Stimulated activated CD4-positive, alpha-beta T cell treated with anti-CD3 and anti-CD28 coated beads, Interleukin-4, amount 100 ng/mL, for 48 hours (primary cell): ENCODE data around the gene ASL.
"Not testable (repeated sequence)": the region's sequence is repeated elsewhere in the genome, so short reads cannot be mapped to it uniquely, and the experiment has no call there.

Experiments
- DNase-seq, 2 donors: peaks; one replicate each; pipeline ENCODE4 v3.0.0-alpha.2; 2020; ENCODE audit warnings: low read depth in 2 of 2

The ASL gene

DNA sequence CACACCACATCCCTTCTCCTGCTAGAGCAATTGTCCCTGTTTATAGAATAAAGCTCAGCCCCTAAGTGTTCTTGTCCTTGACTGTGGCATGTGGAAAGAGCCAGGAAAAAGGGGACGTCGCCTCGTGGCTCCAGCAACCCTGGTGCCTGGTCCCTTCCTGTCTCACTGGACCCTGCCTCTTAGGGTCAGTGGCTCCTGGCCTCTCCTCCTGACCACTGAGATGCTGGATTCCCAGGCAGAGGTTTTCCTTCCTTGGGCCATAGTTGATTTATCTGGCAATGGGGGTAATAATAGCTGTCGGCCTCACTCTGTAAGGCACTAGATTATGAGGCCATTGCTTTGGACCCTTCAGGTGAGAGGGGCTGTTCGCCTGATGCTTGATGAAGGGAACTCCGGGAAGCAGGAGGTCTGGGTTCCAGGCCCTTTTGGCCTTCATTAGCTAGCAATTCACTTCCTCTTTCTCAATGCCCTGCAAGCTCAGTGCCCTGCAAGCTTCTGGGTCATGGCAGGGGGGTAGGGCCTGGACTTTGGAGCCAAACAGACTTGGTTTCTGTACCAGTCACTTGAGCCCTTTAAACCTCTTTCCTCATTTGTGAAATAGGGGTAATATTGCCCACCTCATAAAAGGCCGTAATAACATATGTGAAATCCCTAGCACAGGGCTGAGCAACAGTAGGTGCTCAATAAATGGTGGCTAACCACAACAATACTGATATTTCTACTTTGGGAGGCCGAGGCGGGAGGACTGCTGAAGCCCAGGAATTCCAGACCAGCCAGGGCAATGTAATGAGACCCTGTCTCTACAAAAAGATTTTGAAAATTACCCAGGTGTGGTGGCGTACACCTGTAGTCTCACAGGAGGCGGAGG, 1.1 kb downstream of the ASL start:
- no peak for DNase-seq

GRCh38 chr7:66078067-66078466, 2.4 kb downstream of the ASL start:
- DNase-seq, result no peak

DNA sequence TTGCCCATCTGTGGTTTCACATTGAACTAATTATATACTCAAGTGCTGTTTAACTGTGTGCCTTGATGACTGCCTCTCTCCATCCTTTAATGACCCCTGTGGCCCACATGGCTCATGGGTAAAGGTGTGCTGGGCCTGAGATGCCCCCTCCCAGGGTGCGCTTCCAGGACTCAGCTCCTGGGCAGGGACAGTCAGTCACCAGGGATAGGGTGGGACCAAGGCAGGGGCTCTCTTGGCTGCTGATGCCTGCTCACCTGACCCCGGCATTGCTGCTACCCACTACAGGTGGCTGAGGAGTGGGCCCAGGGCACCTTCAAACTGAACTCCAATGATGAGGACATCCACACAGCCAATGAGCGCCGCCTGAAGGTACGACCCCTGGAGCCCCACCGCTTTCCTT, 6.5 kb downstream of the ASL start:
- no peak for DNase-seq

DNA sequence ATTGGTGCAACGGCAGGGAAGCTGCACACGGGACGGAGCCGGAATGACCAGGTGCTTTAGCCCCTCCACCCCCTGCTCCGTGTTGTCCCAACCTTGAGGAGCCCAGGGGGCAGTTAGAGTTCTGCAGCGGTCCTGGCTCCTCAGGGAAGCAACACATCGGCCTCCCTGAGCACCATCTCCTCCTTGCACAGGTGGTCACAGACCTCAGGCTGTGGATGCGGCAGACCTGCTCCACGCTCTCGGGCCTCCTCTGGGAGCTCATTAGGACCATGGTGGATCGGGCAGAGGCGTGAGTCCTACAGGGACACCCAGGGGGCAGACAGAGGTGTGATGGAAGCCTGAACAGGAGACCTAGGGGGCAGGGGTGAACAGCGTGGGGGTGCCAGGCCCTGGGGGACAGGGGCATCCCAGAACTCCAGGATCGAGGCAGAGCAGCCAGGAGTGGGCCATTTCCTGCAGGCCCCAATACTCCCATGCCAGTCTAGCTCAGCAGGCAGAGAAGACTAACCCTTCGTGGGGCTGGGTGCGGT, 7.3 kb downstream of the ASL start:
- no peak for DNase-seq

- DNase-seq, result no peak
Measured at GRCh38 chr7:66083677-66084076, 8.1 kb downstream of the ASL start.

DNA sequence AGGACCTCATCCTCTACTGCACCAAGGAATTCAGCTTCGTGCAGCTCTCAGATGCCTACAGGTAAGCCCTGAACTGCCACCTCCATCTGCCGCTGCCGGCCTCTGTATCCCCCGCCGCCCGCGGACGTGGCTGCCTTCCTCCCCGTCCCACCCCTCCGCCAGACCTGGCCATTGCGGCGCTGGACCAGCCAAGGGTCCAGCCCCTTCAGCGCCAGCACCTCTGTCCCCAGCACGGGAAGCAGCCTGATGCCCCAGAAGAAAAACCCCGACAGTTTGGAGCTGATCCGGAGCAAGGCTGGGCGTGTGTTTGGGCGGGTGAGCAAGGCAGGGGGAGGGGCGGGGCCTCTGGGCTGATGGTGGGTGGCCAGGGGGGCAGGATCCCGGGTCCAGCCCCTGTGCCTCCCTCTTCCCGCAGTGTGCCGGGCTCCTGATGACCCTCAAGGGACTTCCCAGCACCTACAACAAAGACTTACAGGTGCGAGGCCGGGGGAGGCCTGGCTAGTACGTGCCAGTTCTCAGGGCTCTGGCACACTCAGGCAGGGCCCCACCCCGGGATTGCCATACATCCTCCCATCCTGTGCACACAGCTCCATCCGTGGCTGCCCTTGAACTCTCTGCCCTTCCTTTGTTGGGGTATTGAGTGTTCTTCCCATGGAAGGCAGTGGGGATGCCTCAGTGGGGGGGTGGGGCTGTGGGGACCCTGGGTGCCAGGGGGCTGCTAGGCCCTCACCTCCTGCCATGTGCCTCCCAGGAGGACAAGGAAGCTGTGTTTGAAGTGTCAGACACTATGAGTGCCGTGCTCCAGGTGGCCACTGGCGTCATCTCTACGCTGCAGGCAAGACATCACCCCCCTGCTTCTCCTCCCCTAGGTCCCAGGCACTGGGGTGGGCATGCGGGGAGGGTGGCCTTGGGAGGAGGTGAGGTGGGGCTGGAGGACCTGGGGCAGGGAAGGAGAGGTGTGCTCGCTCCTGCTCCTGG, 13.5 kb downstream of the ASL start:
- no peak for DNase-seq

- no peak for DNase-seq
Measured at GRCh38 chr7:66092654-66093053, 17.0 kb downstream of the ASL start.

DNA sequence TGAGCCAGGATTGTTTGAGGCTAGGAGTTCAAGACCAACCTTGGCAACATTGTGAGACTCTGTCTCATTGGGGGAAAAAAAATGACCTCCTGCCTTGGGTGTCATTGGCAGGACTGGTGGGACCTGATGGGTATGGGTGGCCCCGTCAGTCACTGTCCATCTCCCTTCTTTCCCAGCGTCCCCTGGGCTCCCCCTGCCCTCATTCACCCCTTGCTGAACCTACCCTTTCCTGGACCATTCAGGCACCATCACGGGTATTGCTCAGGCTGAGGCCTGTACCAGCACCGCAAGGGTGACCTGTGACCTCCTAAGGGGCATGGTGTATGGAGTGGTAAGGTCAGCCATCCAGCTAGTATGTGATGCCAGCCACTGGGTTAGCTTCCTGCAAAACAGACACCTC, 19.4 kb downstream of the ASL start:
- DNase-seq, result no peak

- DNase-seq, result no peak
Measured at GRCh38 chr7:66099232-66099550, 23.6 kb downstream of the ASL start.

DNA sequence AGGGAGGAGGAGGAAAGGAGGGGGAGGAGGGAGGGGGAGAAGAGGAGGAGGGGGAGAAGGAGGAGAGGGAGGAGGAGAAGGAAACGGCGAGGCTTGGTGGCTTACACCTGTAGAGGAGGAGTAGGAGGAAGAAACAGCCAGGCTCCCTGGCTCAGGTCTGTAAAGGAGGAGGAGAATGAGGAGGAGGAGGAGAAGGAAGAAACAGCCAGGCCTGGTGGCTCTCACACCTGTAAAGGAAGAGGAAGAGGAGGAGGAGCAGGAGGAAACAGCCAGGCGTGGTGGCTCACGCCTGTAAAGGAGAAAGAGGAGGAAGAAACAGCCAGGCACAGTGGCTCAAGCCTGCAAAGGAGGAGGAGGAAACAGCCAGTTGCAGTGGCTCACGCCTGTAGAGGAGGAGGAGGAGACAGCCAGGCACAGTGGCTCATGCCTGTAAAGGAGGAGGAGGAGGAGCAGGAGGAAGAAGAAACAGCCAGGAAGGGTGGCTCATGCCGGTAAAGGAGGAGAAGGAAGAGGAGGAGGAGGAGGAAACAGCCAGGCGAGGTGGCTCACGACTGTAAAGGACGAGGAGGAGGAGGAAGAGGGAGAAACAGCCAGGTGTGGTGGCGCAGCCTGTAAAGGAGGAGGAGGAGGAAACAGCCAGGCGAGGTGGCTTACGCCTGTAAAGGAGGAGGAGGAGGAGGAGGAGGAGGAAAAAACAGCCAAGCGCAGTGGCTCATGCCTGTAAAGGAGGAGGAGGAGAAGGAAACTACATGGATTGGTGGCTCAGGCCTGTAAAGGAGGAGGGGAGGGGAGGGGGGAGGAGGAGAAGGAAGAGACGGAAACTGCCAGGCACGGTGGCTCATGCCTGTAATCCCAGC, 24.2 kb downstream of the ASL start:
- peak; percentile 14 to 18 for DNase-seq

DNA sequence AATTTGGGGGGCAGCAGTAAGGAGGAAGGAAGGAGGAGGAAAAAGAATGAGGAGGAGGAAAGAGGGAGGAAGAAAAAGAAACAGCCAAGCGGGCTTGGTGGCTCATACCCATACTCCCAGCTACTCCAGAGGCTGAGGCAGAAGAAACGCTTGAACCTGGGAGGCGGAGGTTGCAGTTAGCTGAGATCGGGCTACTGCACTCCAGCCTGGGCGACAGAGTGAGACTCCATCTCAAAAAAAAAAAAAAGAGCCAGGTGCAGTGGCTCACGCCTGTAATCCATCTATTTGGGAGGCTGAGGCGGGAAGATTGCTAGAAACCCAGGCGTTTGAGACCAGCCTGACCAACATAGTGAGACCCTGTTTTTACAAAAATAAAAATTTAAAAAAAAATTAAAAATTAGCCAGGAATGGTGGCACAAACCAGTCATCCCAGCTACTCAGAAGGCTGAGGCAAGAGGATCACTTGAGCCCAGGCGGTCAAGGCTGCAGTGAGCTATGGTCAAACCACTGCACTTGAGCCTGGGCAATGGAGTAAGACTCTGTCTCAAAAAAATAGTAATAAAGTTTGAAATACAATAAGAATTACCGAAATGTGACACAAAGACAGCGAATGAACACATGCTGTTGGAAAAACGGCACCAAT, 24.9 kb downstream of the ASL start:
- no peak for DNase-seq

DNA sequence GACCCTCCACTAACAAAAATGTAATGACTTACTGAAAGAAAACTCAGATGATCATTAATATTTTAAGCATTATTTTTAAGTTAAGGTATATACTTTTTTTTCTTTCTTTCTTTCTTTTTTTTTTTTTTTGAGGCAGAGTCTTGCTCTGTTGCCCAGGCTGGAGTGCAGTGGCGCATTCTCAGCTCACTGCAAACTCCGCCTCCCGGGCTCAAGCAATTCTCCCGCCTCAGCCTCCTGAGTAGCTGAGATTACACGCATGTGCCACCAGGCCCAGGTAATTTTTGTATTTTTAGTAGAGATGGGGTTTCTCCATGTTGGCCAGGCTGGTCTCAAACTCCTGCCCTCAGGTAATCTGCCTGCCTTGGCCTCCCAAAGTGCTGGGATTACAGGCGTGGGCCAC, 26.5 kb downstream of the ASL start:
- not testable (repeated sequence) for DNase-seq

DNA sequence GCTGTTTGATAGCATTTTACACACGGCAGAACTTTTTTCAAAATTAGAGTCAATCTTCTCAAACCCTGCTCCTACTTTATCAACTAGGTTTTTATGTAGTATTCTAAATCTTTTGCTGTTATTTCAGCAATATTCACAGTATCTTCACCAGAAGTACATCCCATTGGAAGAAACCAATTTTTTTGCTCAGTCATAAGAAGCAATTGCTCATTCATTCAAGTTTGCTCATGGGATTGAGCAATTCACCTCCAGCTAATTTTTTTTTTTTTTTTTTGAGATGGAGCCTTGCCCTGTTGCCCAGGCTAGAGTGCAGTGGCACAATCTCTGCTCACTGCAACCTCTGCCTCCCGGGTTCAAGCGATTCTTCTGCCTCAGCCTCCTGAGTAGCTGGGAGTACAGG, 28.4 kb downstream of the ASL start:
- not testable (repeated sequence) for DNase-seq

DNA sequence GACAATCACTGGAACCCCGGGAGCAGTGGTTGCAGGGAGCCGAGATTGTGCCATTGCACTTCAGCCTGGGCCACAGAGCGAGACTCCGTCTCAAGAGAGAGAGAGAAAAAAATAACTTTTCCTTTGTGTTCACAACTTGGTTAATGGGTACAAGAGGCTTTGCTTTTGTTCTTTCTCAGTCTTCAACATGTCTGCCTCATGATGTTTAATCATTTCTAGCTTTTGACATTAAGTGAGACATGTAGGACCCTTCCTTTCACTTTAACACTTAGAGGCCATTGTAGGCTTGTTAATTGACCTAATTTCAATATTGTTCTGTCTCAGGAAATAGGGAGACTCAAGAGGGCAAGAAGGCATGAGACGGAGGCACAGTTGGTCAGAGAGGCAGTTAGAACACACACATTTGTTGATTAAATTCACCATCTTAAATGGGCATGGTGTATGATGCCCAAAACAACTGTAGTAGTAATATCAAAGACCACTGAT, 29.7 kb downstream of the ASL start:
- DNase-seq, result no peak

- not testable (repeated sequence) for DNase-seq
Measured at GRCh38 chr7:66108410-66108809, 32.8 kb downstream of the ASL start.

GRCh38 chr7:66110856-66111255, 35.2 kb downstream of the ASL start:
- no peak for DNase-seq

GRCh38 chr7:66114743-66115649, 39.4 kb downstream of the ASL start, which contains the start of gene CRCP:
TSS of gene CRCP (plus strand) at chr7:66114847. CDS start at chr7:66114963, 116 bp downstream.
- DNase-seq, result peak; percentile 76 to 77

GRCh38 chr7:66116680-66117420, 41.2 kb downstream of the ASL start:
- not testable (repeated sequence) for DNase-seq

- DNase-seq, result no peak
Measured at GRCh38 chr7:66118603-66119002, 43.0 kb downstream of the ASL start.
